Measurements from ENCODE around the gene SNX9.
"Not testable (repeated sequence)": the region's sequence is repeated elsewhere in the genome, so short reads cannot be mapped to it uniquely, and the experiment has no call there.

The SNX9 gene

DNA sequence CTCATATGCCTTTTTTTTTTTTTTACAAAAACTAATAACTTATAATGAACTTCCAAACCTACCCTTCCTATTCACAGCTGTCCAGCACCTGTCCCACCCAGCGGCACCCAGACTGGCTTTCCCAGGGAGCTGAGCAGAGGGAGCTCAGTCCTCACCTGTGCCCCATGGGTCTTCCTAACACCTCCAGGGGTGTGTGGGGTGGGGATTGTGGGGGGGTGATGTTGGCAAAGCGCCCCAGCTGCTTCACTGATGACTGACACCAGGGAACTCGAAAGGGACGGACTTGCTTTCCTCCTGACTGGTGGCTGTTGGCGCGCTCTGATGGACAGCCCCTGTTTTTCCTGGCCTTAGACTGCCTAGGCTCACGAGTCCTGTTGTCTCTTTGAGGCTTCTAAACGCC, 144.4 kb downstream of the SNX9 start:
- DNase-seq (ENCODE audit: low spot score), result no peak
- H3K4me1 Mint-ChIP-seq (ENCODE audit: low read depth), result peaks cover 24% of the 10 kb centered on the region
- H3K4me3 Mint-ChIP-seq, result no peak overlapping the region
- no peak overlapping the region for H3K27ac Mint-ChIP-seq
- peaks cover 5% of the 10 kb centered on the region for H3K36me3 Mint-ChIP-seq (ENCODE audit: low read depth)
- peaks cover 4% of the 10 kb centered on the region for H3K9me3 Mint-ChIP-seq
- H3K27me3 Mint-ChIP-seq (ENCODE audit: low read depth), result peaks cover 13% of the 10 kb centered on the region

- H3K4me3 Mint-ChIP-seq; DNase-seq (ENCODE audit: low spot score); H3K36me3 Mint-ChIP-seq (ENCODE audit: low read depth); H3K27ac Mint-ChIP-seq; H3K4me1 Mint-ChIP-seq (ENCODE audit: low read depth); H3K9me3 Mint-ChIP-seq: not testable (repeated sequence)
- H3K27me3 Mint-ChIP-seq (ENCODE audit: low read depth), result peaks cover 17% of the 10 kb centered on the region
Measured at GRCh38 chr6:157972177-157972576, 149.1 kb downstream of the SNX9 start.

GRCh38 chr6:157974341-157974894, 151.4 kb downstream of the SNX9 start:
- Mint-ChIP-seq H3K27me3 (ENCODE audit: low read depth) (peaks cover 26% of the 10 kb centered on the region), H3K27ac (no peak overlapping the region), H3K36me3 (ENCODE audit: low read depth) (no peaks in the 10 kb centered on the region), H3K9me3 (no peaks in the 10 kb centered on the region), H3K4me1 (ENCODE audit: low read depth) (peaks cover 7% of the 10 kb centered on the region), H3K4me3 (no peak overlapping the region)
- DNase-seq (ENCODE audit: low spot score), result no peak

GRCh38 chr6:157974967-157975366, 151.9 kb downstream of the SNX9 start:
- Mint-ChIP-seq H3K9me3 (no peaks in the 10 kb centered on the region), H3K4me1 (ENCODE audit: low read depth) (peaks cover 12% of the 10 kb centered on the region), H3K27me3 (ENCODE audit: low read depth) (peaks cover 26% of the 10 kb centered on the region), H3K36me3 (ENCODE audit: low read depth) (no peaks in the 10 kb centered on the region), H3K27ac (no peak overlapping the region), H3K4me3 (no peak overlapping the region)
- DNase-seq (ENCODE audit: low spot score), result no peak

DNA sequence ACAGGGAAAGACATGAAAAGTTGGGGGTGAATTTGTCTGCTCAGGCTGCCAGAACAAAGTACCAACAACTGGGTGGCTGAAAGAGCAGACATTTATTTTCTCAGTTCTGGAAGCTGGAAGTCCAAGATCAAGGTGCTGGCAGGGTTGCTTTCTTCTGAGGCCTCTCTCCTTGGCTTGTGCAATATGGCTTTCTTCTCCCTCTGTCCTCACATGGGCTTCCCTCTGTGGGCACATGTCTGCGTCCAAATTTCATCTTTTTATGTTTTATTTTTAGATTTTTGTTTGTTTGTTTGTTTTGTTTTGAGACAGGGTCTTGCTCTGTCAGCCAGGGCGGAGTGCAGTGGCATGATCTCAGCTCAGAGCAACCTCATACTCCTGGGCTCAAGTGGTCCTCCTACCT, 152.4 kb downstream of the SNX9 start:
- peaks cover 27% of the 10 kb centered on the region for H3K27me3 Mint-ChIP-seq (ENCODE audit: low read depth)
- H3K4me3 Mint-ChIP-seq, result no peak overlapping the region
- H3K27ac Mint-ChIP-seq, result no peak overlapping the region
- H3K4me1 Mint-ChIP-seq (ENCODE audit: low read depth), result peaks cover 16% of the 10 kb centered on the region
- no peaks in the 10 kb centered on the region for H3K9me3 Mint-ChIP-seq
- no peaks in the 10 kb centered on the region for H3K36me3 Mint-ChIP-seq (ENCODE audit: low read depth)
- no peak for DNase-seq (ENCODE audit: low spot score)

GRCh38 chr6:157976345-157977175, 153.5 kb downstream of the SNX9 start:
- Mint-ChIP-seq H3K9me3 (no peaks in the 10 kb centered on the region), H3K27ac (no peak overlapping the region), H3K4me3 (no peak overlapping the region), H3K27me3 (ENCODE audit: low read depth) (peaks cover 19% of the 10 kb centered on the region), H3K4me1 (ENCODE audit: low read depth) (peaks cover 19% of the 10 kb centered on the region), H3K36me3 (ENCODE audit: low read depth) (no peaks in the 10 kb centered on the region)
- no peak for DNase-seq (ENCODE audit: low spot score)

DNA sequence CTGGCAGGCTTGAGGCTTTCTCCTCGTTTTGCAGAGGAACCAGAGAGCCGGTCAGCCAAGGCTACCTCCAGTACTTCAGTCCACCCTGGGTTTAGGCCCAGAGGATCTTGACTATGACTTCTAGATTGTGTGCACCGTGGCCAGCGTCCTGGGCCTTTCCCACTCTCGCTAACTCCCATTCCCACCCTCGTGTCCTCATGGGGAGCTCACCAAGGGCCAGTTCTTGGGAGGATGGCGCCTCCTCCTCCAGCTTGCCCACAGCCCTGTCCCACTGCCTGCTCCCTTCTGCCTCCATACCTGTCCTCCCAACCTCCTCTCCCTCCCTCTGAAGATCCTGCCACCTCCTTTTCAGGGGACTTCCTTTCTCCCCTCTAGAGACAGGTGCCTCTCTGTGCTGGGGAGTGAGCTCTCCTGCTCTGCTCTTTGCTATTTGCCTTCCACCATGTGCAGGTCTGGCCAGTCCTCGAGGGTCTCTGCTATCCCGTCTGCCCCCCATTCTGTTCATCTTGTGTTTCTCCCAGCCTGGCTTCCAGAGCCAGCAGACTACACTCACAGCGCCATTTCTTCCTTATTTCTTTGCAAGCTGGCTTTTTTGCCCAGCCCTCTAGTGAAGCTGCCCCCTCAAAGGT, 154.2 kb downstream of the SNX9 start:
- Mint-ChIP-seq H3K27me3 (ENCODE audit: low read depth) (peaks cover 18% of the 10 kb centered on the region), H3K27ac (peak overlapping the region; percentile 57), H3K9me3 (no peaks in the 10 kb centered on the region), H3K36me3 (ENCODE audit: low read depth) (no peaks in the 10 kb centered on the region), H3K4me3 (no peak overlapping the region), H3K4me1 (ENCODE audit: low read depth) (peaks cover 19% of the 10 kb centered on the region)
- no peak for DNase-seq (ENCODE audit: low spot score)

DNA sequence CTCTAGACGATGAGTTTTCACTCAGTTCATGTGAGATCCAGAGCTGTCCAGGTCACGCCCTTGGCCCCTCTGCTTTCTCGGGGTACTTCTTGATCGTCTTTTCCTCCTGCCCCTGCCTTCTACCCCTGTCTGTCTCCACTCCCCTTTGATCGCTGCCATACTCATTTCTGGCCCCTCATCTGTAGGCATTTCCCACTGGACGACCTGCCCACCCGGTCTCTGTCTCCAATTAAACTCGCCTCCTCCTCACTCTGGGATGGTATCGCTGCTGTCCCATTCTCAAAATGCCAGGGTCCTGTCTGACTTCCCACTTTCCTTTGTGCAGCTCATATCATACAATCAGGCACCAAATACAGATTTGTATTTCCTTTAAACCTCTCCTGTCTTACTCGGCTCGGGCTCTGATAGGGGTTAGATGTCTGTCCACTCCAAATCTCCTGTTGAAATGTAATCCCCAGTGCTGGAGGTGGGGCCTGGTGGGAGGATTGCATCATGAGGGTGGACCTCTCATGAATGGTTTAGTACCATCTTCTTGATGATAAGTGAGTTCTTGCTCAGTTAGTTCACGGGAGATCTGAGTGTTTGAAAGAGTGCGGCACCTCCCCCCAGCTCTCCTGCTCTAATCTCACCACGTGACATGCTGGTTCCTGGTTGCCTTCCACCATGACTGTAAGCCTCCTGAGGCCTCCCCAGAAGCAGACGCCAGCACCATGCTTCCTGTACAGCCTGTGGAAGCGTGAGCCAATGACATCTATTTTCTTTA, 155.2 kb downstream of the SNX9 start:
- Mint-ChIP-seq H3K27ac (no peak overlapping the region), H3K4me3 (no peak overlapping the region), H3K4me1 (ENCODE audit: low read depth) (peaks cover 21% of the 10 kb centered on the region), H3K9me3 (no peaks in the 10 kb centered on the region), H3K27me3 (ENCODE audit: low read depth) (peaks cover 18% of the 10 kb centered on the region), H3K36me3 (ENCODE audit: low read depth) (no peaks in the 10 kb centered on the region)
- no peak for DNase-seq (ENCODE audit: low spot score)

DNA sequence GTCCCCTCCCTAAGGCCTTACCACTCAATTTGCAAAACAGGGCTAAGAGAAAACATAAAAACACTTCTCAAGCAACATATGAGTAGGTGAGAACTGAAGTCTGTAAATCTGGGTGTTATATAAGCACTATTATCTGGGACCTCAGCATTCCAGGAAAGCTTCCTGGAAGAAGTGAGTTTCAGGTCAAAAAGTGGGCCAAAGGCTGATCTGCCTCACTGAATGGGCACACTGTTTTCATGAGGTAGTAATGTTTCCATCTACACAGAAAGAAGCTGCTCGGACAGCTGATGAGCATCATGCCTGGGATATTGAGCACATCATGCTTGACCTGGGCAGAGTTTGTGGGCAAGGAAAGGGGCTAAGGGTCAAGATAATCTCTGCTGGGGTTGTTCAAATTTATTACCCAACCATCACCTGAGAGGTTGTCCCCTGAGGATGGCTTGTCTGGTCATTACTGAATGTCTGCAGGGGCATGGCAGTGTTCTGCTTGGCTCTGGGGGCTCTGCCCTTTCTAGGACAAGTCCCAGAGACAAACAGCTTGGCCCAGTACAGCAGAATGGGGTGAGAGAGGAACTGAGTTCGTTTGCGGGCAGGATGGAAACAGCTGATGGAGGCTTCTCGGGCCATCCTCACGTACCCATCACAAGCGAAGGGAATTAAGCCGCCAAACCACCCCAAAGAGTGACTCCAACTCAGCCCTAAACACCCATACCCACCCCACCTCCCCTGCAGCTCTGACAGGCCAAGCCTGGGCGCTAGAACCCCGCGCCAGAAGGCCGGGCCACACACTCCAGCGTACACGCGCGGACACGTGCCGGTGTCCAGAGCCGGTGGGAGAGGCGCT, 157.5 kb downstream of the SNX9 start:
- Mint-ChIP-seq H3K27ac (peak overlapping the region; percentile 45), H3K9me3 (no peaks in the 10 kb centered on the region), H3K27me3 (ENCODE audit: low read depth) (peaks cover 18% of the 10 kb centered on the region), H3K4me3 (peak overlapping the region; percentile 75), H3K36me3 (ENCODE audit: low read depth) (no peaks in the 10 kb centered on the region), H3K4me1 (ENCODE audit: low read depth) (peaks cover 38% of the 10 kb centered on the region)
- DNase-seq (ENCODE audit: low spot score), result no peak

- peaks cover 18% of the 10 kb centered on the region for H3K27me3 Mint-ChIP-seq (ENCODE audit: low read depth)
- no peak for DNase-seq (ENCODE audit: low spot score)
- no peaks in the 10 kb centered on the region for H3K36me3 Mint-ChIP-seq (ENCODE audit: low read depth)
- peak overlapping the region; percentile 45 for H3K27ac Mint-ChIP-seq
- H3K4me3 Mint-ChIP-seq, result peak overlapping the region; percentile 75
- peaks cover 38% of the 10 kb centered on the region for H3K4me1 Mint-ChIP-seq (ENCODE audit: low read depth)
- H3K9me3 Mint-ChIP-seq, result no peaks in the 10 kb centered on the region
Measured at GRCh38 chr6:157981132-157981394, 158.0 kb downstream of the SNX9 start.

DNA sequence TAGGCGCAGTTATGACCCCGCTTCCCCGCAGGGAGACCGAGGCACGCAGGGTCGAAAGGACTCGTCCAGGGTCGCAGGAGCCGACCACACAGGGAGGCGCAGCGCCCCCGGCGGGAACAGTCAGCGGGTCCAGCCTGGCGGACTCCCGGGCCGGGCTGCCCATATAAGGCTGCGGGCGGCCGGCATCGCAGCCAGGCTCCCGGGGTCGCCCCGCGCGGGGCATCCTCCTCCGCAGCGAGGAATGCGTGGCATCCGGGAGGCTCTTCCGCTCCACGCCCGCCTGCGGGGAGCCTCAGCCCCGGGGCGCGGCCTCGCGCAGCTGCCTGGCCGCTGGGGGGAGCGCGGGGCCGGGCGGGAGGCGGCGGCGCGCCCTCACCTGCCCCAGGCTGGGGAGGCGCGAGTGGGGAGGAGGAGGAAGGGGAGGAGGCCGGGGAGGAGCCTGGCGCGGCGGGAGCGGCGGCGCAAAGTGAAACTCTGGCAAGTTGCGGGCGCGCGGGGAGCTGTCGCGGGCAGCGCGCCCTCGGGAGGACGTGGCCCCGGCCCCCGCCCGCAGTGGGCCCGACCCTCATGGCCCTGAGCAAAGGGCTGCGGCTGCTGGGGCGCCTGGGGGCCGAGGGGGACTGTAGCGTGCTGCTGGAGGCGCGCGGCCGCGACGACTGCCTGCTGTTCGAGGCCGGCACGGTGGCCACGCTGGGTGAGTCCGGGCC, 158.5 kb downstream of the SNX9 start, which contains the start of gene SYNJ2:
TSS of gene SYNJ2 (plus strand) at position 469 of the 707 bp plus-strand sequence. CDS start at position 568, 99 bp downstream.
- H3K27me3 Mint-ChIP-seq (ENCODE audit: low read depth), result peaks cover 17% of the 10 kb centered on the region
- H3K4me3 Mint-ChIP-seq, result peak within 1 kb of the TSS; percentile 96
- peak within 1 kb of the TSS; percentile 84 for H3K27ac Mint-ChIP-seq
- peaks cover 38% of the 10 kb centered on the region for H3K4me1 Mint-ChIP-seq (ENCODE audit: low read depth)
- no peaks in the 10 kb centered on the region for H3K36me3 Mint-ChIP-seq (ENCODE audit: low read depth)
- peak; percentile 80 for DNase-seq (ENCODE audit: low spot score)
- H3K9me3 Mint-ChIP-seq, result no peaks in the 10 kb centered on the region

DNA sequence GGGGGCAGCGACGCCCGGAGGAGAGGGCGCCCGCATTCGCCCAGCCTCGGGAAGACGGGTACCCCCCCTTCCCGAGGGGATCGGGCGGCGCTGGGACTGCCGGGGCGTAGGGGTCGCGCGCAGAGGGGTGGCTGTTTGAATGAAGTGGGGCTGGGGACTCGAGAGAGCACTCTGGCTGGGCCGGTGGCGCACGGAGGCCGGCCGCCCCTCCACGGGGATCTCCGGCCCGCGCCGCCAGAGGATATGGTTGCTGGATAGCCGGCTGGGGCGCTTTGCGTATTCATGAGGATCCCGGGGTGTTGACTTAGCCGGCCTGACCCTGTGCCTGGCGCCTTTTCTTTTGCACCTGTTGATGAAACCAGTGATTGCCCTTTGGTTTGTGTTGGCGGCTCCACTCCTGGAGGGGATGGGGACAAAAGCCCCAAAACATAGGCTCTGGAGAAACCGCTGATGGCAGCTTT, 159.1 kb downstream of the SNX9 start:
- peak; percentile 32 for DNase-seq (ENCODE audit: low spot score)
- Mint-ChIP-seq H3K4me3 (peak overlapping the region; percentile 96), H3K27ac (peak overlapping the region; percentile 84), H3K9me3 (no peaks in the 10 kb centered on the region), H3K36me3 (ENCODE audit: low read depth) (no peaks in the 10 kb centered on the region), H3K4me1 (ENCODE audit: low read depth) (peaks cover 38% of the 10 kb centered on the region), H3K27me3 (ENCODE audit: low read depth) (peaks cover 17% of the 10 kb centered on the region)
